Hepatocyte (in vitro differentiated cells): ENCODE data around the gene OR8B12. TPM values are rescaled to one million over a fixed set of nuclear protein-coding genes. Genes with fewer than 3 reads are reported as not detected.
"Not testable (repeated sequence)": the region's sequence is repeated elsewhere in the genome, so short reads cannot be mapped to it uniquely, and the experiment has no call there.

ENCODE experiments used
- DNase-seq: peaks from one replicate; pipeline ENCODE4 v3.0.0-alpha.2; 2016; ENCODE audit warnings: low spot score
- H2AFZ ChIP-seq: fragments of 200-600 bp; sonication (generic); 2 replicates; pipeline ENCODE4 v1.6.0; 2016; ENCODE audit warnings: antibody characterized with exemption, mild to moderate bottlenecking
- H3K27ac ChIP-seq: fragments of 200-600 bp; sonication (generic); 2 replicates; pipeline ENCODE4 v1.5.1; 2016; ENCODE audit warnings: mild to moderate bottlenecking
- H3K27me3 ChIP-seq: fragments of 200-600 bp; sonication (generic); 2 replicates; pipeline ENCODE4 v1.6.1; 2016
- H3K36me3 ChIP-seq: fragments of 200-600 bp; sonication (generic); replicated peaks from 2 replicates; pipeline ENCODE4 v1.5.1; 2016; ENCODE audit warnings: low read depth; ENCODE audit not compliant: insufficient read depth
- H3K4me1 ChIP-seq: fragments of 200-600 bp; sonication (generic); 2 replicates; pipeline ENCODE4 v1.5.1; 2016; ENCODE audit warnings: mild to moderate bottlenecking, moderate library complexity; ENCODE audit not compliant: insufficient read depth
- H3K4me2 ChIP-seq: fragments of 200-600 bp; sonication (generic); 2 replicates; pipeline ENCODE4 v1.6.0; 2016
- H3K4me3 ChIP-seq: fragments of 200-600 bp; sonication (generic); 2 replicates; pipeline ENCODE4 v1.5.1; 2016; ENCODE audit warnings: mild to moderate bottlenecking
- H3K79me2 ChIP-seq: fragments of 200-600 bp; sonication (generic); 2 replicates; pipeline ENCODE4 v1.6.0; 2017; ENCODE audit warnings: mild to moderate bottlenecking
- H3K9me2 ChIP-seq: fragments of 200-600 bp; sonication (generic); replicated peaks from 2 replicates; pipeline ENCODE4 v1.6.0; 2017; ENCODE audit warnings: mild to moderate bottlenecking; ENCODE audit not compliant: insufficient read depth
- H3K9me3 ChIP-seq: fragments of 200-600 bp; sonication (generic); 2 replicates; pipeline ENCODE4 v1.5.1; 2016; ENCODE audit warnings: low read depth, mild to moderate bottlenecking
- H4K20me1 ChIP-seq: fragments of 200-600 bp; sonication (generic); 2 replicates; pipeline ENCODE4 v1.6.0; 2016; ENCODE audit warnings: mild to moderate bottlenecking; ENCODE audit not compliant: insufficient read depth, poor library complexity, severe bottlenecking
- CTCF ChIP-seq: fragments of 200-600 bp; sonication (generic); IDR thresholded peaks from 2 replicates; pipeline ENCODE4 v1.5.1; 2016; ENCODE audit warnings: antibody characterized with exemption, mild to moderate bottlenecking; ENCODE audit not compliant: poor library complexity
- EZH2 ChIP-seq: fragments of 200-600 bp; sonication (generic); IDR thresholded peaks from 2 replicates; pipeline ENCODE4 v1.6.1; 2016; ENCODE audit warnings: antibody characterized with exemption, mild to moderate bottlenecking, borderline replicate concordance
- EZH2phosphoT487 ChIP-seq: fragments of 200-600 bp; sonication (generic); IDR thresholded peaks from one replicate; pipeline ENCODE4 v1.6.1; 2018; ENCODE audit warnings: antibody characterized with exemption, mild to moderate bottlenecking, low read depth, moderate library complexity; ENCODE audit not compliant: unreplicated experiment, severe bottlenecking
- WGBS: methylation state at CpG from one replicate; pipeline ENCODE4 v1.1.6; 2016; ENCODE audit warnings: low lambda C conversion rate; ENCODE audit errors: missing lambda C conversion rate; 5-methylcytosine and 5-hydroxymethylcytosine counted together
- polyA plus RNA-seq: library from polyadenylated mRNA; unstranded; fragments of >200 nt; fragmentation: Nextera tagmentation; extraction: Ambion mirVana; gene quantifications from 2 replicates; pipeline ENCODE4 v1.2.1, GENCODE V29; 2016
- total RNA-seq: library from RNA; depleted of rRNA; stranded (reverse); fragments of >200 nt; gene quantifications from 2 replicates; pipeline ENCODE4 v1.2.3, GENCODE V29; 2014

OR8B12 gene
- total and polyA plus RNA-seq, 2 experiments from 2014 or later: not detected

GRCh38 chr11:124517314-124517713, 26.1 kb downstream of the OR8B12 start:
- Histone ChIP-seq H3K27ac (no peak overlapping the region), H3K9me3 (no peaks in the 10 kb centered on the region), H3K27me3 (no peaks in the 10 kb centered on the region), H3K4me1 (no peaks in the 10 kb centered on the region), H4K20me1 (no peaks in the 10 kb centered on the region), H3K4me3 (no peak overlapping the region), H3K4me2 (no peak overlapping the region), H3K36me3 (no peaks in the 10 kb centered on the region), H3K79me2 (no peaks in the 10 kb centered on the region), H3K9me2 (no peaks in the 10 kb centered on the region), H2AFZ (no peak overlapping the region)
- no peak for TF ChIP-seq EZH2
- no peak for TF ChIP-seq CTCF
- no peak for TF ChIP-seq EZH2phosphoT487
- 85% methylated on average over 12 of the region's 12 CpGs for WGBS
- no peak for DNase-seq

- H3K27ac ChIP-seq, H3K79me2 ChIP-seq, H2AFZ ChIP-seq, H3K4me1 ChIP-seq, H4K20me1 ChIP-seq, H3K27me3 ChIP-seq, H3K4me2 ChIP-seq, H3K9me2 ChIP-seq, DNase-seq, H3K36me3 ChIP-seq, H3K9me3 ChIP-seq, H3K4me3 ChIP-seq: not testable (repeated sequence)
- 95% methylated on average over 4 of the region's 4 CpGs for WGBS
Measured at GRCh38 chr11:124514675-124515074, 28.8 kb downstream of the OR8B12 start.

- no peaks in the 10 kb centered on the region for H3K27me3 ChIP-seq
- no peak overlapping the region for H3K4me3 ChIP-seq
- 84% methylated on average over 3 of the region's 3 CpGs for WGBS
- no peaks in the 10 kb centered on the region for H3K9me2 ChIP-seq
- no peaks in the 10 kb centered on the region for H4K20me1 ChIP-seq
- H3K27ac ChIP-seq: no peak overlapping the region
- no peaks in the 10 kb centered on the region for H3K9me3 ChIP-seq
- H3K4me1 ChIP-seq: no peaks in the 10 kb centered on the region
- H3K4me2 ChIP-seq: no peak overlapping the region
- no peaks in the 10 kb centered on the region for H3K36me3 ChIP-seq
- TF ChIP-seq EZH2 (no peak), CTCF (no peak)
- no peak for DNase-seq
- no peaks in the 10 kb centered on the region for H3K79me2 ChIP-seq
- no peak overlapping the region for H2AFZ ChIP-seq
Measured at GRCh38 chr11:124514131-124514530, 29.3 kb downstream of the OR8B12 start.

- Histone ChIP-seq H3K9me3 (no peaks in the 10 kb centered on the region), H3K9me2 (no peaks in the 10 kb centered on the region), H3K4me1 (no peaks in the 10 kb centered on the region), H3K4me2 (no peak overlapping the region), H2AFZ (no peak overlapping the region), H3K27me3 (no peaks in the 10 kb centered on the region), H3K4me3 (no peak overlapping the region), H3K36me3 (no peaks in the 10 kb centered on the region), H4K20me1 (no peaks in the 10 kb centered on the region), H3K79me2 (no peaks in the 10 kb centered on the region), H3K27ac (no peak overlapping the region)
- TF ChIP-seq CTCF (no peak), EZH2 (no peak), EZH2phosphoT487 (no peak)
- DNase-seq: no peak
Measured at GRCh38 chr11:124511745-124512144, 31.7 kb downstream of the OR8B12 start.
